GM10266 (cell line): ENCODE results near the gene TMEM259.

Experiments used
- DNase-seq: peaks from one replicate; pipeline ENCODE4 v3.0.0; 2012; ENCODE audit errors: extremely low spot score
- CTCF ChIP-seq: IDR thresholded peaks from 2 replicates; pipeline ENCODE4 v1.5.1; 2012; ENCODE audit warnings: mild to moderate bottlenecking, low read depth; ENCODE audit not compliant: control insufficient read depth, insufficient read depth; ENCODE audit errors: missing control alignments

TMEM259 gene

GRCh38 chr19:1015782-1016646 is 4.9 kb downstream of the TMEM259 start:
- no peak for TF ChIP-seq CTCF

DNA sequence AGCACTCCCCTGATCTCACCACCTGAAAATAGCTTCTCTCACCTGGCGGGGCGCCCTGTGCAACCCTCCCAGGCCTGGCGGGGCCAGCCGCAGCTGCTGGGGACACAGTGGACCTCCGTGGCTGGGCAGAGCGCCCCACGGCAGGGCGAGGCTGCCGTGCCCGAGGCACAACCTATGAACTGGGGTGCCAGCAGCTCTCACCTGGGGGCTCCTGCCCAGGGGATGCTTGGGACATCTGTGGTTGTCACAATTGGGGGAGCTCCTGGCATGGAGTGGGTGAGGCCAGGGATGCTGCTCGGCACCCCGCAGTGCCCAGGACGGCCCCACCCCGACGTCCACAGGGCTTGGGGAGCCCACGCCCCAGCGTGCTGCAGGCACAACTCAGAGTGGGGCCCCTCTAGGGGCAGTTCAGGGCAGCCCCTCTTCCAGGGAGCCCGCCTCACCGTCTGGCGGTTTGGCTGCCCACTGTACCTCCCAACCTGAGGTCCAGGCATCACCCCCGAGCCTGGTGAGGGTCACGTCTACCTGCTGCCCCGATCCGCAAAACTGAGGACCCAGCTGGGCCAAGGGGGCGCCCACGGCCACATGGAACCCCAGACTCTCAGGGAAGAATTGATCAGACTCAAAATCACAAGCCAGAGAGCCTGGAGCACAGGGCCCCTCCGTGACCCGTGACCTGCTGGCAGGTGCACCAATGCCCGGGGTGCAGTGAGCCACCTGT is 5.7 kb downstream of the TMEM259 start:
- no peak for DNase-seq
- TF ChIP-seq CTCF = no peak

More at GRCh38 chr19:1015782-1016646, 4.9 kb downstream of the TMEM259 start:
- no peak for DNase-seq

DNA sequence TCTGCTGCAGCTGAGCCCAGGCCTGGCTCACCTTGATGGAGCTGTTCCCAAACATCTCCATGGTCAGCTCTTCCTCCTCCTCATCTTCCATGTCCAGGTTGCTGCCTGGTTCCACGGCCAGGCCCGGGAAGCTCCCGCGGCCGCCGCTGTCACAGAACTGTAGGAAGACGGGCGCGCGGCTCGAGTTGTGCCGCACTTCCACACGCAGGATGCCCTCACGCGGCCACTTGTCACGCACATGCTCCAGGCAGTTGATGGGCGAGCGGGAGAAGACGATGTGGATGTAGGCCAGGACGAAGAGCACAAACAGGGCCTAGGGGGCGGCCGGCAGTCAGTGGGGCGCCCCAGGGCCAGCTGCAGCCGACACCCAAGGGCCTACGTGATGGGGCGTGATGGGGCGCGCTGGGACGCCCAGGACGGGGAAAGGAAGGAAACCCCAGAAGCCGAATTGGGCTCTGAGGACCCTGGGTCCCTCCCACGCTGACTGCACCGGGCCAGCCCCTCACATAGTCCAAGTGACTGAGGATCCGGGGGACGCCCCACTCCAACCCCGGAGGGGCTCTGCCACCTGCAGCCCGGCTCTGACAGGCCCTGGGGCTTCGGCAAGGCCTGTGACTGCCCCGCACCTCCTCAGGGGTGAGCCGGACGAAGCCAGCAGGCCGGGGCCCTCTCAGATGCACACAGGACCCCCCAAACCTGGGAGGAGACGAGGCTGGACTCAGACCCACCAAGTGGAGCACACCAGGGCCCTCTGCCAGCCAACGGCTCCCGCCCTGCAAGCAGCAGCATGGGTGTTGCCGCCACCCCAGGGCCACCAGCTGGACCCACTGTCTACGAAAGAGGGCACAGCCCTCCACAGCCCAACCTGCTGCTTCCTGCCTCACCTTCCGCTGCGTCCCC is 6.5 kb downstream of the TMEM259 start:
- no peak for TF ChIP-seq CTCF
- DNase-seq = no peak

- no peak for TF ChIP-seq CTCF
- no peak for DNase-seq
Measured at GRCh38 chr19:1013218-1013617, 7.7 kb downstream of the TMEM259 start.

DNA sequence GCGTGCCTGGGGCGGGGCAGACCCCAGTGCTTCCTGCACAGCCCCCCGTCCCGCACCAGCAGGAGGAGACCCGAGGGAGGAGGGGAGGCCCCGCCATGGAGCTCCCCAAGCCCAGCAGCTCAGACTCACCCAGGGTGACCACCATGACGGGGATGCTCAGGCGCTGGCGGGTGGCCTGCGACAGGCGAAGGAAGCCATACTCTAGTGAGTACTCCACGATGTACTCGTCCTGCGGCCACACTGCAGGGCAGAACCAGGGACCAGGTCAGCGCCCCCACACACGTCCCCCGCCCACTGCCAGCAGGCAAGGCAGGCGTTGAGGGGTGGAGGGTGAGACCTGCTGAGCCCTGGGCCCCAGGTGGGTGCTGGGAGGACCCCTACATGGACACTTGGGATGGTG is 8.6 kb downstream of the TMEM259 start:
- no peak for TF ChIP-seq CTCF
- DNase-seq = no peak

DNA sequence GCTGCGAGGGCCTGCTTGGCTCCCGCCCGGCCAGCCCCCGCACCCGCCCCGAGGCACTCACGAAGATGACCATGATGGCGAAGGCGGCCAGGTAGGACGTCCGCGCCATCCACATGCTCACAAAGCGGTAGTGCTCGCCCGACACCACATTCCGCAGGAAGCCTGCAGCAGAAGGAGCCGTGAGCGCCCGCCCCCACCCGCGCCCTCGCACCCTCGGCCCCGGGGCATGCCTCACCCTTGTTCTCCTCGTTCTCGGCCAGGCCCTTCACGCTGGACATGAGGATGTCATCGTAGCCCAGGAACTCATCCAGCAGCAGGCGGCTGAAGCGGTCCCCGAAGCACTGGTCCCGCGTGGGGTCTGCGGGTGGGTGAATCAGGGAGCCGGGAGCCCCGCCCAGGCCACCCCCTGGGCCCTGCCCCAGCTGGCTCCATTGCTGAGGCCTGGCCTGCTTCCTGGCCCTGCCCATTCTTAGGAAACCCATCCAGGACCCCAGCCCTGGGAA is 9.0 kb downstream of the TMEM259 start:
- no peak for TF ChIP-seq CTCF
- DNase-seq = no peak
